ENCODE data around the gene PIEZO2.
"Not testable (repeated sequence)": the region's sequence is repeated elsewhere in the genome, so short reads cannot be mapped to it uniquely, and the experiment has no call there.

The PIEZO2 gene

DNA sequence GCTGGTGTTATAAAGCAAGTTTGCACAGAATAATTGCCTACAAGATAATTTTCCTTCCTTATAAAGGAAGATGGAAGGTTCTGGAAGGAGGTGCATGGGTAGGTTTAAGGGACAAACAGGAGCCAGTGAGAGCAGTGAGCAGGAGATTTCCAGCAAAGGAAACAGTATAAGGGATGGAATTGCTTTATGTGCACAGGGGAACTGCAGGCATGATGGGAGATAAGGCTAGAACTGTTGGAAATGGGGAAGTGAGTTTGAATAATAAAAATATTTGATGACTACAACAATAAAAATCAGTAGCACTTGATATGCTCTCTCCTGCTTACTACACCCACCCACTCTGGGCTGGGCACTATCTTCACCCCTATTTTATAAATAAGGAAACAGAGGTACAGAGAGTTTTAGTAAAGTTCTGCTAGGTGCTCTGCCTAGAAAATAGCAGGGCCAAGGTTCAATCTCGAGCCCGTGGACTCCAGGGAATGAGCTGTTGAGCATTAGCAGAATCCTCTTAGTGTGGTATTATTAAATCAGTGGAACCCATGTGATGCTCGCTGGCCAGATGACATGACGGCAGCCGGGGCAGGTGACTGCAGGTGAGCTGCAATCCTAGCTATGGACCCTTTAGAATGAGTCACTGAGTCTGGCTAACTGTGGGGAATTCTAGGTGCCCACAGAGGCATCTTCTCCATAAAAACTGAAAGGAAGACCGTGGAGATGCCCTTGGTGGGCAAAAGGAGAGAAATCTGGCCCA is 302.5 kb downstream of the PIEZO2 start:
- no peak for DNase-seq (ENCODE audit: low read depth in 2 of 2)

DNA sequence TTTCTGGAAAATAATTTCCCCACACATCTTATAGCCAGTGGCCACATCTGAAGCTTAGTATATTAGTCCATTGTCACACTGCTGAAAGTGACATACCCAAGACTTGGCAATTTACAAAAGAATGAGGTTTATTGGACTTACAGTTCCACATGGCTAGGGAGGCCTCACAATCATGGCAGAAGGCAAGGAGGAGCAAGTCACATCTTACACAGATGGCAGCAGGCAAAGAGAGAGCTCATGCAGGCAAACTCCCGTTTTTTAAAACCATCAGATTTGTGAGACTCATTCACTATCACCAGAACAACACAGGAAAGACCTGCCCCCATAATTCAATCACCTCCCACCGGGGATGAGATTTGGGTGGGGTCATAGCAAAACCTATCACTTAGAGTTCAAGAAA is 303.3 kb downstream of the PIEZO2 start:
- DNase-seq (ENCODE audit: low read depth in 2 of 2): not testable (repeated sequence)

DNA sequence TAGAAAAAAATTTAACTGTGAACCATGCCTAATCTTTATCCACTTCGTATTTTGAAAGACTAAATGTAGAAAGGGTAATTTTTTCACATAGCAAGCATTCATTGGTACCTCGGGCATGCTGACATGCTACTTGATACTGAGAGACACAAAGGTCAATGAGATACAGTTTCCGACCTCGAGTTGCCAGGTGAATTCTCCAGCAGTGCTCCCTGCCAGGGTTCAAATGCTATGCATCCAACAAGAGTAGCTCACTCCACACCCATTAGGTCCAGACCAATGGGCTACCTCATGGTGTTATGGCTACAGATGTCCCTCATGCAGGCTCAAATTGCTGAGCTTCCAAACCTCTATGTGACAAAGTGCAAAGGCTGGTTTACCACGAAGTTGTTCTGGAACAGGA is 305.8 kb downstream of the PIEZO2 start:
- DNase-seq (ENCODE audit: low read depth in 2 of 2): no peak

DNA sequence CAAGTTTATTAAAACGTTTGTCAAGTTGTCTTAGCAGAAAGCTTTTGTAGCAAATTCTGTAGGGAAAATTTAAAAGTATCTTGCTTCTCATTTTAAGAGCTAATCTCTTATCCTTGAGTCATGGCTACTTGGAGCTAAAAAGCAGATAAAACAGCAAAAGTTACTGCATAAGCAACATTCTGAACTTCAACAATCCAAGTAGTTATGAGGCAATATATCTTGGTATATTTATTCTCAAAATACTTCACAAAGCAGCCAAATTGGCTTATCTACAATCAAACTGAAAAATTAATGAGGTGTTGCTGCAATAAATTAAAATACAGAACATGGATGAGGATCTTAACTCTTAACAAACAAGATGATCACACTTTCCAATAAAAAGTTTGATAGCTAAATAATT is 306.5 kb downstream of the PIEZO2 start:
- no peak for DNase-seq (ENCODE audit: low read depth in 2 of 2)

DNA sequence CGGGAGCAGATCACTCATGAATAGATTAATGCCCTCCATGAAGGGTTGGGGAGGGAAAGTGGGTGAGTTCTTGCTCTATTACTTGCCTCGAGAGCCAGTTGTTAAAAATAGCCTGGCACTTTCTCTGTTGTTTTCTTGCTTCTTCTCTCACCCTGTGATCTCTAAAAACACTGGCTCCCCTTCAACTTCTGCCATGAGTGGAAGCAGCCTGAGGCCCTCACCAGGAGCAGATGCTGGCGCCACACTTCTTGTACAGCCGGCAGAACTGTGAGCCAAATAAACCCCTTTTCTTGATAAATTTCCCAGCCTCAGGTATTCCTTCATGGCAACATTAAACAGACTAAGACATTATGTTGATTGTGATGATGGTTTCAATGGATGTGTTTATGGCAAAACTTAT is 307.0 kb downstream of the PIEZO2 start:
- no peak for DNase-seq (ENCODE audit: low read depth in 2 of 2)

DNA sequence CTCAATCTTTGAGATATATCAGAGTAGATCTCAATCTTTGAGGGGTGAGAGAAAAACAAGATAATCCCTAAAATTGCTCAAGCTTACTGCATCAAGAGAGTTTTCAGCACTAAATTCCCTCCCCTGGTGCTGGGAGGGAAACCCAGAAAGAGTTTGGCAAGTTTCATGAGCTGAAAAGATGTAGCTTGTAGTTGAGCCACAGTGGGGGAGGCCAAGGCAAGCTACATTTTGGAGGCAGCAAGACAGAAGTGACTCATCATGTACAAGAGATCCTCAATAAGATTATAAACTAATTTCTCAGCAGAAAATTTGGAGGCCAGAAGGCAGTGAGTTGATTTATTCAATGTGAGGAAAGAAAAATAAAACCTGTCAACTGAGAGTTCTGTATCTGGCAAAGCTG is 308.2 kb downstream of the PIEZO2 start:
- no peak for DNase-seq (ENCODE audit: low read depth in 2 of 2)

DNA sequence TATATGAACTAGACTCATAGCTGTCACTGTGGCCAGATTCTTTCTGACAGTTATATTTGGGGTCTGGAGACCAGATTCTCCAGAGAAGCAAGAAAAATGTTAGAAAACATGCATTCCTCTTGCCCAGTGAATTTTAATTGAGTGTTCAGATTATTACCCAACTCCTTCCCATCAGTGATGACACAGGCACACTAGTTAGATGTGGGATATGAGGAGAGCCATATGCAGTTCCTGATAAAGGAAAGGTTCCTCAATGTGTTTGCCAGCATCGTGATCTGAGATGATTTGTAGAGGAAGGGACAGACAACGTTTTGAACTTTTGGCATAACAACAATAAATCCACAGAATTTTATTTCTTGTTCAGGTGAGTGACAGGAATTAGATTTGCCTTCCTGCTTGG is 308.6 kb downstream of the PIEZO2 start:
- DNase-seq (ENCODE audit: low read depth in 2 of 2): no peak

DNA sequence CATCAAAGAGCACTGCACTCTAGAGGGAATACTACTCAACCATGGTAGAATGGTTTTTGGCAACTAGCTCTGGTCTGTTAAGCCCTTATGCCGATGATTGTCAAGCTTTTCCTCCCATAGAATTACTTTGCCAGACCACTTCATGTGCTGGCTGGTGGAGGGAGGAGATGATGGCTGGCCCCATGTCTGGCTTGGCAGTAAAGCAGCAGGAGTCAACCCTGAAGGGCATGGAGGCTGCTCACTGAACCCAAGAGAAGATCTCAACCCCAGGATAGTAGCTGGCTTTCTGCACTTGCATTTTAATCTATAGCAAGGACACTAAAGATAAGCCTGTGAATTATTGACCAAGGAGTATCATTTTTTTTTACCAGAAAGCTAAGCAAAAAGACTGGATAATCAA is 309.9 kb downstream of the PIEZO2 start:
- no peak for DNase-seq (ENCODE audit: low read depth in 2 of 2)

DNA sequence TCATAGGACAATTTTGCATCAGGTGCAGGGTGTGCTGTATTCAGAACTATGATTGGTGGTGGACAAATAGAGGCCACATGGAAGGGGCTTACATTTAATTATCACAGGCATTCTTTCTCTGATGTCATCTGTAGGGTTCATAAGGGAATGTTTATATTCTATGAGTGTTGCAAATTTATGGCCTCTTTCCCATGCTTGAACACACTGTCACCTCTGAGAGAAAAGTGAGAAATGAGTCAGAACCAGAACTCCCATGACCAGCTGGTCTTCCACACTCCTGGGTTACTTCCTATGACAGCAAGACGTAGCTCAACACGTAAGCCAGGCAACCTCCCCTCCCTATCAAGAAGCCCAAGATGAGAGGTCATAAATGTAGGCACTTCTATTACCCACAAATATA is 310.8 kb downstream of the PIEZO2 start:
- DNase-seq (ENCODE audit: low read depth in 2 of 2): no peak

DNA sequence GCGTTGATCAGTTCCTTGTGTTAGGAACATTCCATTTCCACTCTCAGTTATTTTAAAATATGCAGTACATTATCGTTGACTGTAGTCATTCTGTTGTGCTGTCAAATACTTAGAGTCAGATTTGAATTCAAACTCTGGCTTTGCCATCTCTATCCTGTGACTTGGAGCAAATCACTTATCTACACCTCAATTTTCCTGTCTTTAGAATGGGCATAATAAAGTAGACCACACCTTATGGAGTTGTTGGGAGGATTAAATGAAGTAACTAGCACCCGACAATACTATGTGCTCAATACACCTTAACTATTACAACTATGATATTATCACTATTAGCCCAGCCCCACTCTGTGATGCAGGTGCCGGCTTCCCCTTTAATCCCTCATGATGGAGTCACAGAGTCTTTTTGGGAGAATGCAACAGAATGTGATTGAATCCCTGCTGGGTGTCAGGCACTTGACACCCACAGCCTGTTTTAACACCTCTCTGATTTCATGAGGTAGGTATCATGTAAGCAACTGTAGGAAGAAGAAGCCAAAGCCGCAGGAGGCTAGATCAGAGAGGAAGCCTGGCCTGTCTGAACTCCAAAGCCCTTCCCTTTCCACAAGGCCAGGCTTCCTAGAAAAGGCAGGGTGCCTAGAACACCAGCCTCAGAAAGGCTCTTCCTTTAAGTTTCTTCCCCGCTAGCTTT is 315.1 kb downstream of the PIEZO2 start:
- no peak for DNase-seq (ENCODE audit: low read depth in 2 of 2)

DNA sequence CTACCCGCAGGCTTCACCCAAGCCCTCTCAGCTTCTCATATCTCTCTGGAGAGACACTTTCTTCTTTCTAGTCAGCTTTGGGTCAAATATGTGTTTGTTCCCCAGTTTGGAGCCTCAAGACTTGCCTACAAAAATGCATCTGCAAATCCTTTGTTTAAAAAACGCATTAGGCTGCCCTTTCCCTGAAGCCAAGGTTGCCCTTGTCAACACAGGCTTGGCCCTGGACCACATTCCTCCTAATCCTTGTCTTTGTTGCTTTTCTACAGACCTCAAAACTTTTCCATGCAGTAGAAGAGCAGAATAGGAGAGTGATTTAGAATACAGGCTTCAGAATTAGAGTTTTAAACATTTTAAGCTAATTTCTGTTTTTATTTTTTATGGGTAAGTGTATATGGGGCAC is 315.7 kb downstream of the PIEZO2 start:
- DNase-seq (ENCODE audit: low read depth in 2 of 2): no peak

DNA sequence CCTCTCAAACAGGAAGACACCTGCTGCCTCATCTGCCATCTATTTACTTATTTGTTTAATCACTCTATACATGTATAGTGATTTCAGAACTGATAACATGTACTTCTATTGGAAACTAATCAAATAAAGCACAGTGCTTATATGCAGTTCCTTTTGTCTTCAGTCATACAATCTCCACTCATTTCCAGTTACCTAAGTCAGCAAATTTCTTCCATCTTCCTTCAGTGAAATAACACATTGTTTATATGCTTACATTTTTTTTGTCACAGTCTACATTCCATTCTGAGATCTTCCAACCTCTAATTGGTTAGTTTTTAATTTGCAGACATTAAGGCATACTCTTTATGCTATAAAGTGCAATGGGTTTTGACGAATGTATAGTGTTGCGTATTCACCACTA is 323.0 kb downstream of the PIEZO2 start:
- DNase-seq (ENCODE audit: low read depth in 2 of 2): no peak

DNA sequence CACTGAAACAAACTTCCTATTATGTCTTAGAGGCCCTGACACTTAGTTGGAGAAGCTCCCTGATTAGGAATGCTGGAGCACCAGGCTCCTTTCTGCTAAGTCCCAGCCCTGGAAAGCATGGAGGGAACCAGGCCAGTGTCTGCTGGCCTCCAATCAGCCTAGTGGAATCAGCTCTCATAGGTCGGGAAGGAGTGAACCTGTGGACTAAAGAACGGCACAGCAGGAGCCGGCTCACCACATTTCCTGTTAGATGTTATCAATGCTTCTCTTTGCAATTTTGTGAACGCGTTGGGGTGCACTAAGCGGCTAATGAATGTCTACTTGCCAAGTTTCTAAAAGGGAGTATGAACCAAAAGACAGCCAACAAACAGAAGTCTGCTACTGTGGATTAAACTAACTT is 326.9 kb downstream of the PIEZO2 start:
- no peak for DNase-seq (ENCODE audit: low read depth in 2 of 2)

DNA sequence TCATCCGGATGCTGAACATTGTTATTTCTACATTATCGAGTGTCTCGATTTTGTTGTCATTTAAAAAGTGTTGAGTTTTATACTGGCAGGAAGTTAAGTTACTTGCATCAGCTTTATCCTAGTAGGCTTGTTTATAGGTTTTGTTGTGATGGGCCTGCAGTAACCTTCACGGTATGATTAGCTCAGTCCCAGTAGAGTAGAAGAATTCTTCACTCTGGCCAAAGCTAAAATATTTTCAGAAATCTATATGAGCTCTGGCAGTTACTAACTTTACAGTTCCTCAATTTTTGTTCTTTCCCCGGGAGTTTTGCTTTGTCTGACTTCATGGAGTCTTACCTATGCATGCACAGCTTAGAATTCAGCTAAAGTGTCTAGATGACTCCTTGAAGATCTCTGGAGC is 328.7 kb downstream of the PIEZO2 start:
- DNase-seq (ENCODE audit: low read depth in 2 of 2): no peak

DNA sequence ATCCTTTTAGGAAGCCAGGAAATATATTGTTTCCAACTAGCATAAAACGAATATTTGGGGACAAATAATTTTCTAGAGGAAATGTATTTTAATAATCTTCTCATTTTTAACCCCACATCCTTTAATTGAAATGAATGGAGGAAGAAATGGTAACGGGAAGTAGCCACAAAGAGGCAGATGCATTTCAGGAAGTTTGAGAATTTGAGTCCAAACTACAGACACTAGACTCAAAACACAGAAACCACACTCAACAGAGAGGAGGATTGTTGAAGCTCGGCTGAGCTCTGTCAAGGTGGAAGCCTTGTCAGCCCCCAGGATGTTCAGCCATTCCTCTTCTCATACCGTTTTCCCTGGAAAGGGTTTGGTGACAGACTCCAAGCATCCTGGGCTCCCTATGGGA is 335.0 kb downstream of the PIEZO2 start:
- DNase-seq (ENCODE audit: low read depth in 2 of 2): no peak

DNA sequence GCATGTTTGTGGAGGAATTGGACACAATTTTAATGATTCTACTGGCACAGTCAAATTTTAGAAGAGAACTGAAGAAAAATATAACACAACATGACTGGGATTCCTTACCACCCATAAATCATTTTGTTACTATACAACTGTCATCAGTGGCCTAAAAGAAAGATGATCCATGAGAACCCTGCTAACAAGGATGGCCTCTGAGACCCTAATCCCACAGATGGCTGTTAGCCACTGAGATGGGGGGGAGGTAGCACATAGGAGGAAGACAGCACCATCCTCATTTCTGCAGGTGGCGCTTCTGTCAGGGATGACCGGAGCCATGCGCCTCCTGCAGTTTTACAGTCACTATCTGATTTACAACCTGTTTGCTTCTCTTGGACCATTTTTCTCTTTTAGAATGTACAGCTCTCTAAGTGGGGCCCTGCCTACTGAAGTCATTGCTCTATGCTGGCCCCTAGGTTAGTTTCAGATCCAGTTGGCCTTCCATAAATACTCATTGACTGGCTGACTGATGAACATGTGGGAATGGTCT is 343.7 kb downstream of the PIEZO2 start:
- DNase-seq (ENCODE audit: low read depth in 2 of 2): no peak

DNA sequence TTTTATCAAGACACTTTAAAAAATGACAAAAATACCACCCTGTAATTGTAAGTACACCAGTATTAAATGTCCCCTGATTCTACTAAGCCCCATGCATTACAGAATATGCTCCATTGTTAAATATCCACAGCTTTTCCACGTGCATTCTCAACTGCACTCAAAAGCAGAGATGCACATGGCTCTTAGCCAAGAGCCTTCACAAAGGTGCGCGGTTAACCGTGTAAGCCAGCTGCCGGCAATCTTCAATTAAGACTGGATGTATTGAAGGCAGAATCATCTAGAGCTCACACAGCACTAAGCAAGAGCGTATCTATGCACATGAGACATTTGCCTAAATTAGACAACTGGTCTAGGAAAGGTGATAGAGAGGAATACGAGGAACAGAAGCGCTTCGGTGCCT is 345.2 kb downstream of the PIEZO2 start:
- DNase-seq (ENCODE audit: low read depth in 2 of 2): no peak

DNA sequence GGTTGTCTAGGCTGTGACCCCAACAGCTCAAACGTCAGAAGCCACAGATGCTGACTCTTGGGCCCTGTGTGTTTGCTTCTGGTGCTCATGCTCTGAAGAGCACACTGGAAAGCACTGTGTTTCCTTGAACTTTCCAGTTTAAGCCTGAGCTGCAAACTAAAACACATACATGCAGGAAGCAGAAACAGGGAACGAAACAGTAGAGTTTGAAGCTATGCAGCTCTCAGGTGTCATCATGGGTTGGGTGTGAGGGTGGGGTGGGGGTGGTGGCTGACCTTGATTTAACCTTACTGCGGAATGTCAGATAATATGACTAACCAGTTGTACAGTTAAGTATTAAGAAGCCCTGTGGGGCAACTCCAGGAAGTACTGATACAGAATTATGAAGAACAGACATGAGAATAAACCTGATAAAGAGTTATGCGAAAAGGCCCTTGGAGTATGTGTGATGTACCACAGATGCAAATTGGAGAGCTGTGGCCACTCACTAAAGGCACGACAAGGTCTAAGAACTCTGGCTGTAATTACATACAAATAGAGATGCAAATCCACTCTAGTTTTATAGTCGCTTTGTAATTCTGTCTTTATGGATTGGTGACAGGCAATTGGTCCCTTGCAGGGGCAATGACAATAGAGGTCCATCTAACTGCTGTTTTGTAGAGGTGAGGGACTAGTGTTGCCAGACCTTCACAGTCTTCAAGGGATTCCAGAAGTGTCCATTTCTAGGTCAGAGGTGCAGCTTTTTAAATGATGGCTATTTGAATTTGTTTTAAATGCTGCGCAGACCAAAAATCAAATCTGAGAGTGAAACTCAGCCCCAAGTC is 350.4 kb downstream of the PIEZO2 start:
- DNase-seq (ENCODE audit: low read depth in 2 of 2): no peak

DNA sequence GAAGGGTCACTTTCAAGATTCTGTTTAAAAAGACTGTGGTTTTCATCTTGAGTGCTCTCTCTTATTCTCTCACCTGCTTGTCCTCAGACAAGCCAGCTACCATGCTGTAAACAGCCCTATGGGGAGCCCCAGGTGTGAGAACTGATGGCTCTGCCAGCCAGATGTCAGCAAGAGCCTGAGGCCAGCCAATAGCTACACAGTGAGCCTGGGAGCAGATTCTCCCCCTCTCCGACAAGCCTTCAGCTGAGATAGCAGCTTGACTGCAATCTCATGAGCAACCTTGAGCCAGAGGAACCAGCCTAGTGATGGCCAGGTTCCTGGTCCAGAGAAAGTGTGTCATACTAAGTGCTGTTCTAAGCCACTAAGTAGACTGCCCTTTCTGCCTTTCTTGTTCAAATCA is 351.5 kb downstream of the PIEZO2 start:
- no peak for DNase-seq (ENCODE audit: low read depth in 2 of 2)

DNA sequence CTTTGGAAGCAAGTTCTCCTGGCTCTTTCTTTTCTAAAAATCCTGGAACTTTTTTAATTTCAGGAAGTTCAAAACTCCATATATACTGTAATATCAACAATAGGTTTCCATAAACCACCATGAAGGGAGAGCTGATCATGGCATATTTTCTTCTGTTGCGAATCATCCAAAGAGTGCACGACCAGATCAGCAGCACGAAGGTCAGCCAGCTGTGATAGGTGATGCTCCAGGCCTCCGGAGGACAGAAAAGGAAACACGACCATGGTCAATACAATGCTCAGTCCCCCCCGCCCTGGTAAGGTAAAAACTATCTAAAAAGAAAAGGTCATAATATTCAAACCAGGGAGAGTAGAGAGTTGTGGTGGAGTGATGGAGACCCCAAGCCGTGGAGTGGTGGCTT is 354.6 kb downstream of the PIEZO2 start:
- no peak for DNase-seq (ENCODE audit: low read depth in 2 of 2)

DNA sequence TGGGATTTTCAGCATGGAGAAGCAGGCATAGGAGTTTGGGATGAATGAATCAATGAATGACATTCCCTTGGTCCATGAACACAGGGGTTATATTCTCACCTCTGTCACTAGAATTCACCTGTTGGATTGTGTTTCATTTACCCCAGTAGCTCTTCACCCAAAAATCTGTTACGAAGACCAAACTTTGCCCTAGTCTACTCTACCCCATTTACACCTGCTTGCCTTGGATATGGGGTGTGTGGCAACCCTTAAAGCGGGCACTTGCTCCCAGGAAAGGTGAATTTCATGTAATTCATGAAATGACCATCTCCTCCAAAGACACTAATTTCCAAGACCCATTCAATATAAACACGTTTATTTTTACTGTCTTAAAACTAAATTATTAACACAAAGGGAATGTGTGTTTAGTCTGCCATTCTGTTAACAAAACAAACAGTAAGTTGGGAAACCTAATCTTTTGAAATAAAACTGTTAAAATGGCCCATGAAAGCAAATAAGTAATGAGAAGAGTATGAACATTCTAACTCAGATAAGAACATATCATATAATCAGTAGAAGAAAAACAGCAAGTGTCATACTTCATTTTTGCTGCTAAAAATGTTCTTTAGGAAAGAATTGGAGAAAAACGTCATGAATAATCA is 355.5 kb downstream of the PIEZO2 start:
- no peak for DNase-seq (ENCODE audit: low read depth in 2 of 2)

DNA sequence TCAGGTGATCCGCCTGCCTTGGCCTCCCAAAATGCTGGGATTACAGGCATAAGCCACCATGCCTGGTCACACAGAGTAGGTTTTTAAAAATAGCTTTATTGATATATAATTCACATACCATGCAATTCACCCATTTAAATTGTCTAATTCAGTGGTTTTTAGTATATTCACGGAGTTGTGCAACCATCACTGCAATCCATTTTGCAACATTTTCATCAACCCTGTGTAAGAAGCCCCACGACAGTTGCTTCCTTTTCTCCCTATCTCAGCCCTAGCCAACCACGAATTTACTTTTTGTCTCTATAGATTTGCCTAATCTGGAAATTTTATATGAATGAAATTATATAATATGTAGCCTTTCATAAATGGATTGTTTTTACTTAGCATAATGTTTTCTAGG is 357.2 kb downstream of the PIEZO2 start:
- no peak for DNase-seq (ENCODE audit: low read depth in 2 of 2)

Data from stimulated activated CD4-positive, alpha-beta T cell treated with anti-CD3 and anti-CD28 coated beads, Interleukin-1b, Interleukin-23, amount 100 ng/mL, for 4 hours (primary cell).